ENCODE results near the gene CYP4F8.

The CYP4F8 gene

DNA sequence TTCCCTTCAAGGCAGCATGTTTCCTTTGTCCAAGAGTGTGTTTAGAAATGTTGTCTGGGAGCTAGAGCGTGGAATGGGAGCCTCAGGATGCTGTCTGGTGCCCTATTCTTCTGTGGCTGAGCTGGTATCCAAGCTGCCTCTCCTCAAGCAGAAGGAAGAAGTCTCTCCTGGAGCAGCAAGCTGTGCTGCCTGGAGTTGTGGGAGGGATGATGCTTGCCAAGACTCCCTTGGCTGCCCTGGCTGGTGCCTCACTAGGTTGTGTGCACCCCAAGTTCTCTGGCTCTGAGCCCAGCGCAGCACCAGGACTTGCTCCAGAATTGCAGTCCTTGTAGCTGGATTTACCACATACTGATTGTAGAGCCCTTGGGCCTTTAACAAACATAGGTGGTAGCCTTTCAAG is 21.0 kb downstream of the CYP4F8 start:
- DNase-seq (ENCODE audit: low spot score): no peak
- POLR2A ChIA-PET (ENCODE audit: low non-redundant PET): no interaction called here

DNA sequence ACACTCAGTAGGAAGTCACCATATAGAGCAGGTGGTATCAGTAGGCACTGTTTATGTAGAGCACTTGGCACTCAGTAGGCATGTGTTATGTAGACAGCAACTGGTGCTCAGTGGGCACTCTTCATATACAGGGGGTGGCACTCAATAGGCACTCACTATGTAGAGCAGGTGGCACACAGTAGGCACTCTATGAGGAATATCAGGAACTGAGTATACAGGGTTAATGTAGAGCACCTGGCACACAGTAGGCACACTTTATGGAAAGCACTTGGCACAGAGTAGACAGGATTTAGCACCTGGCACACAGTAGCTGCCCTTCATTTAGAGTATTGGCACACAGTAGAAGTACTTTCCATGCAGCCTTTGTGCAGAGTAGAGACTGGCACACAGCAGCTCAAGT is 24.6 kb downstream of the CYP4F8 start:
- CTCF ChIA-PET: no interaction called here
- TF ChIP-seq, protein P1, sequence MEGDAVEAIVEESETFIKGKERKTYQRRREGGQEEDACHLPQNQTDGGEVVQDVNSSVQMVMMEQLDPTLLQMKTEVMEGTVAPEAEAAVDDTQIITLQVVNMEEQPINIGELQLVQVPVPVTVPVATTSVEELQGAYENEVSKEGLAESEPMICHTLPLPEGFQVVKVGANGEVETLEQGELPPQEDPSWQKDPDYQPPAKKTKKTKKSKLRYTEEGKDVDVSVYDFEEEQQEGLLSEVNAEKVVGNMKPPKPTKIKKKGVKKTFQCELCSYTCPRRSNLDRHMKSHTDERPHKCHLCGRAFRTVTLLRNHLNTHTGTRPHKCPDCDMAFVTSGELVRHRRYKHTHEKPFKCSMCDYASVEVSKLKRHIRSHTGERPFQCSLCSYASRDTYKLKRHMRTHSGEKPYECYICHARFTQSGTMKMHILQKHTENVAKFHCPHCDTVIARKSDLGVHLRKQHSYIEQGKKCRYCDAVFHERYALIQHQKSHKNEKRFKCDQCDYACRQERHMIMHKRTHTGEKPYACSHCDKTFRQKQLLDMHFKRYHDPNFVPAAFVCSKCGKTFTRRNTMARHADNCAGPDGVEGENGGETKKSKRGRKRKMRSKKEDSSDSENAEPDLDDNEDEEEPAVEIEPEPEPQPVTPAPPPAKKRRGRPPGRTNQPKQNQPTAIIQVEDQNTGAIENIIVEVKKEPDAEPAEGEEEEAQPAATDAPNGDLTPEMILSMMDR (conservative IDR thresholded peaks at IDR 0.05; ENCODE audit: low read depth): no peak
- POLR2A ChIA-PET (ENCODE audit: low non-redundant PET): no interaction called here

More for the DNA sequence above, 21.0 kb downstream of the CYP4F8 start:
- CTCF ChIA-PET: interaction anchor here (0.7 kb wide), 1 partner anchor 405 kb away, joined by 3 read pairs; no protein-coding TSS in a partner anchor
- TF ChIP-seq, protein P1 (conservative IDR thresholded peaks at IDR 0.05; ENCODE audit: low read depth): no peak
- no peak overlapping the region for H3K27ac ChIP-seq

DNA sequence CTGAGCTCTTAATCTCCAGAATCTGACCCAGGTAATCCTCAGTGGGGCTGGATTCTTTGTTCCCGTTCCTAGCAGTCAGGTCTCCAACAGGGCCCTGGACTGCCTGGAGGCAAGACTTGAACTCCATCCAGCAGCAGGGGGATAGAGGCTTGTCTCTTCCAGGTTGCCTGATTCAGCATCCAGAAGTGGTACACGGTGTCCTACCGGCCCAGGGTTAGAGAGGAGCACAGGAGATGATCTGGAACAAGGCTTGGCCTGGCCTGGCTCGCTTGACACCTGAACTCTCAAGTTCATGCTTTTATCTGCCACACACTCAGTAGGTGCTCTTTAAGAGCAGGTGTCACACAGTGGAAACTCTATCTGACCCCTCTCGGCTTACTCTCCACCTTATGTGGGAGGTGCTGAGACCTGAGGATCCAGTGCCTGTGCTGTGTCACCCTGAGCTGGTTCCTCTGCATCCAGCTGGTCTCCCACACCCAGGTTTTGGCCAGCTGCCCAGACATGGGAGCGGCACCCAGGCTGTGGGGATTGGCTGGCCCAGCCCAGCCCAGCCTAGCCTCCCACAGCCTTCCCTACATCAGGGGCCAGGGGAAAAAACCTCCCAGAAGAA is 25.4 kb downstream of the CYP4F8 start, which contains the start of gene CYP4F3:
TSS of gene CYP4F3 (plus strand) at position 604 of the 610 bp plus-strand sequence. CDS start 519 bp downstream, outside the sequence.
- peak; percentile 93 for DNase-seq (ENCODE audit: low spot score)
- TF ChIP-seq, protein P1 (conservative IDR thresholded peaks at IDR 0.05; ENCODE audit: low read depth): no peak
- CTCF ChIA-PET: interaction anchor here (0.6 kb wide), 2 partner anchors 10 to 24 kb away, joined by 3 to 5 read pairs; no protein-coding TSS in a partner anchor
- POLR2A ChIA-PET (ENCODE audit: low non-redundant PET): no interaction called here
- H3K27ac ChIP-seq: peak within 1 kb of the TSS; percentile 89

More for the DNA sequence above, 24.6 kb downstream of the CYP4F8 start:
- DNase-seq (ENCODE audit: low spot score): no peak
- peak overlapping the region; percentile 89 for H3K27ac ChIP-seq

DNA sequence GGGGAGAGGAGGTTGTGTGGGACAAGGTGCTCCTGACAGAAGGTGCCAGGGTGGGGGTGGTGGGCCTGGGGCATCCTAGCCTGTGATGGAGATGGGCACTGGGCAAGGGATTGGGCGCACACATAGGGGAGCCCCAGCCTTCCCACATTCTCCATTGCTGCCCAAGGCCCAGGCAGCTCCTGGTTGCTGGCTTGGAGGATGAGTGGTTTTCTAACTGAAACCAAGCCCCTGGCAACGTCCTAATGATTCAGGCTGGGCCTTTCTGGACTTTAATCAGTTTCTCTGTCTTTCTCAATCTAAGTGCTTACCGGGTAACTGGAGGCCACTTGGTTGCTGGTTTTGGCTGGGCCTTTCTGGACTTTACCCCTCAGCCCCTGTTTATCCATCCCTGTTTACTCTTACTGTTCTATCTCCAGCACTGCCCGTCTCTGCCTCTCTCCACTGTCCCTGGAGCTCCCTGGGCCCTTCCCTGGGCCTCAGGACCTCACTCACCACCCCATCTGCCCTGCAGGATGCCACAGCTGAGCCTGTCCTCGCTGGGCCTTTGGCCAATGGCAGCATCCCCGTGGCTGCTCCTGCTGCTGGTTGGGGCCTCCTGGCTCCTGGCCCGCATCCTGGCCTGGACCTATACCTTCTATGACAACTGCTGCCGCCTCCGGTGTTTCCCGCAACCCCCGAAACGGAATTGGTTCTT is 26.0 kb downstream of the CYP4F8 start:
- no peak for DNase-seq (ENCODE audit: low spot score)
- TF ChIP-seq, protein P1 (conservative IDR thresholded peaks at IDR 0.05; ENCODE audit: low read depth): no peak
- ChIA-PET POLR2A (ENCODE audit: low non-redundant PET) (no interaction called here), CTCF (interaction anchor here (0.6 kb wide), 2 partner anchors 11 to 23 kb away, joined by 3 to 5 read pairs; no protein-coding TSS in a partner anchor)
- peak overlapping the region; percentile 89 for H3K27ac ChIP-seq

DNA sequence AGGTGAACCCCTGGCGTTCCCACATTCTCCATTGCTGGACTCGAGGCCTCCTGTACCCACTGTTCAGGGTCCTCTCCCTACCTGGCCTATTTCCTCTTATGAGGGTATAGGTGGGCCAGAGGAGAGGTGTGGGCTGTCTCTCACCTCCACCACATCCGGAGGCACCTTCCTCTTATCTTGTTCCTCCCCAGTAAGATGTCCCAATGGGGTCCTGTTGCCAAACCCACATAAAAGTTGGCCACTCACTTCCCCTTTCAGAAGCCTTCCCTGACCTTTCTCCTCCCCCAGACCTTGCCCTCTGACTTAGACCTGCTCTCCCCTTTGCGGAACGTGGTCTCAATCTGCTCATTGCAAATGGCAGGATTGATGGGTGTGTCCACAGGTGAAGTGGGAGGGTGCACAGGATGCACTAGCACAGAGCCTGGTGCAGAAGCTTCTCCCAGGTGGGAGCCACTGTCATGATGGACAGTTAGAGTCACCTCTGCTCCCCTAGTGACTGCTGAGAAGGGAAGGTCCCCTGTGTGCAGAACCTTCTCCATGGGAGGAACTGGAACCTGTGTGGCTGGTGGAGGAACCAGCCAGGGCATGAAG is 27.0 kb downstream of the CYP4F8 start:
- peak overlapping the region; percentile 89 for H3K27ac ChIP-seq
- TF ChIP-seq, protein P1 (conservative IDR thresholded peaks at IDR 0.05; ENCODE audit: low read depth): no peak
- ChIA-PET CTCF (no interaction called here), POLR2A (ENCODE audit: low non-redundant PET) (no interaction called here)
- no peak for DNase-seq (ENCODE audit: low spot score)

DNA sequence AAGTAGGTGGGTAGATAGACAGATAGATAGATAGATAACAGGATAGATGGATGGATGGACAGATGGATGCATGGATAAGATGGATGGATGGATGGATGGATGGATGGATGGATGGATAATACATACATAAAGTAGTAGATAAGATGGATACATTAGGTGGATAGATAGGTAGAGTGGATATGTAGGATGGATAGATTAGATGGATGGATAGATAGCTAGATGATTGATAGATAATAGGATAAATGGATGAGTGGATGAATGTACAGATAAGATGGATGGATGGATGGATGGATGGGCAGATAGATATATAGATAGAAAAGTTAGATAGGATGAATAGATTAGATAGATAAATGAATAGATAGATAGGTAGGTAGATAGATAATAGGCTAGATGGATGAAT is 27.8 kb downstream of the CYP4F8 start:
- no peak overlapping the region for H3K27ac ChIP-seq
- no peak for DNase-seq (ENCODE audit: low spot score)
- POLR2A ChIA-PET (ENCODE audit: low non-redundant PET): no interaction called here
- CTCF ChIA-PET: no interaction called here
- TF ChIP-seq, protein P1 (conservative IDR thresholded peaks at IDR 0.05; ENCODE audit: low read depth): no peak

Data from RWPE1 (cell line).